ENCODE results near the gene ANKMY1.

DNA sequence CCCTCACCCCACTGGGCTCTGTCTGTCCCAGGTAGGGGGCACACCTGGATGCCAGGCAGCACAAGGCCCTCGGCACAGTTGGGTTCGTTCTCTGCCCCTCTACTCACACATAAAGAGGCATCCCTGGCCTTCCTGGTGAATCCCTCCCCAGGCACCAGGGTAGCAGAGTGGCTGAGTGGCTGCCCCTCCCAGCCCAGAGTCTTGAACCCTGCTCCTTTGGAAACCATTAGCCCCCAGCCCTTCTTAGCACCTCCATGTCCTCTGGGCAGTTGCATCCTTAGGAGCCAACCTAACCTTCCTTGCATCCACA, 120.3 kb downstream of the ANKMY1 start:
- TF ChIP-seq, protein P1, sequence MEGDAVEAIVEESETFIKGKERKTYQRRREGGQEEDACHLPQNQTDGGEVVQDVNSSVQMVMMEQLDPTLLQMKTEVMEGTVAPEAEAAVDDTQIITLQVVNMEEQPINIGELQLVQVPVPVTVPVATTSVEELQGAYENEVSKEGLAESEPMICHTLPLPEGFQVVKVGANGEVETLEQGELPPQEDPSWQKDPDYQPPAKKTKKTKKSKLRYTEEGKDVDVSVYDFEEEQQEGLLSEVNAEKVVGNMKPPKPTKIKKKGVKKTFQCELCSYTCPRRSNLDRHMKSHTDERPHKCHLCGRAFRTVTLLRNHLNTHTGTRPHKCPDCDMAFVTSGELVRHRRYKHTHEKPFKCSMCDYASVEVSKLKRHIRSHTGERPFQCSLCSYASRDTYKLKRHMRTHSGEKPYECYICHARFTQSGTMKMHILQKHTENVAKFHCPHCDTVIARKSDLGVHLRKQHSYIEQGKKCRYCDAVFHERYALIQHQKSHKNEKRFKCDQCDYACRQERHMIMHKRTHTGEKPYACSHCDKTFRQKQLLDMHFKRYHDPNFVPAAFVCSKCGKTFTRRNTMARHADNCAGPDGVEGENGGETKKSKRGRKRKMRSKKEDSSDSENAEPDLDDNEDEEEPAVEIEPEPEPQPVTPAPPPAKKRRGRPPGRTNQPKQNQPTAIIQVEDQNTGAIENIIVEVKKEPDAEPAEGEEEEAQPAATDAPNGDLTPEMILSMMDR (IDR thresholded peaks at IDR 0.05) = no peak
- TF ChIP-seq POLR2A (IDR thresholded peaks at IDR 0.05) = no peak

All from testis (tissue), 2 donors.